CD4-positive, alpha-beta T cell treated with Interleukin-17A for 4 hours (primary cell): Measurements from ENCODE around the gene TMEM82.

Experiments
- DNase-seq: peaks from one replicate; pipeline ENCODE4 v3.0.0-alpha.2; 2020; ENCODE audit warnings: mixed read lengths

Gene TMEM82

DNA sequence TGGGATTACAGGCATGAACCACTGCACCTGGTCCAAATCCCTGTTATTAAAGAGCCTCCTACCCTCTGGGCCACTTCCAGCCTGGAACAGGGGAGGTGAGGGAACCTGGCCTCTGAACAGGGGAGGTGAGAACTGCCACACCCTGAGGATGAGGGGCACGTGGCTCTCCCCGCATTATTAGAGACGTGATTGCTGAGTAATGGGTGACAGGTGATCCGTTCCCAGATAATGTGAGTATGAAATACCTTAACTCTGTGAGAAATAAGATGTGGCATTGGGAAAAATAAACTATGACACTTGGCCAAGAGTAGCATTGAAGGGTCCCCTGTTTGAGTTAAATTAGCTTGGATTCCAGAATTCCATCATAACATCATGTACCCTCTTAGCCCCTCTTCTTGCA lies 19.9 kb upstream of the TMEM82 start:
- DNase-seq = no peak

DNA sequence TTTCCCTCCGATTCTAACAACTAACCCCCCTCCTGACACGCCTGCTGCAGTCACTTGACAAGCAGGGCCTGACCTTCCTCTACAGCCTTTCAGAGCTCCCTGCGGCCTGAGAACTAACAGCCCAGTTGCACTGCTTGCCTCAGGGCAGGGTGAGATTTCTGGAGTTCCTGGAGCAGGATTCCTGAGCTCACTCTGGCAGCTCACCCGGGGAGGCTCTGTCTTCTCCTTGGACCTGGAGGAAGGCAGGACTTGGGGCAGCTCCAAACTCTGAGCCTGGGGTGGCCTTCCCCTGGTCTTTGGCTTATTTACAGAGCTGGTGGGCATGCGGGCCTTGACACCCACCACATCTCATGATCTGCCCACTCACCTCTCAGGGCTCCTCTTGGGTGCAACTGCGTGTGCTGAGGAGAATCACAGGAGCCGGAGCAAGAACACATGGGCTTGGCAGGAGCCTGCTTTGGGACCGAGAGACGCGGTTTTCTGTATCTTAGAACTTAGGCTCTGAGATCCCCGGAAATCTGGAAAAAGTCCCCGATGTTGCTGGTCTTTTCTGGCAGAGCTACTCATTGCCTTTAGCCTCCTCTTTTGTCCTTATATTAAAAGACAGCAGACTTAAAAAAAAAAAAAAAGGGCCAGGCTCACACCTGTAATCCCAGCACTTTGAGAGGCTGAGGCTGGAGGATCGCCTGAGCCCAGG lies 19.3 kb upstream of the TMEM82 start:
- DNase-seq = no peak

DNA sequence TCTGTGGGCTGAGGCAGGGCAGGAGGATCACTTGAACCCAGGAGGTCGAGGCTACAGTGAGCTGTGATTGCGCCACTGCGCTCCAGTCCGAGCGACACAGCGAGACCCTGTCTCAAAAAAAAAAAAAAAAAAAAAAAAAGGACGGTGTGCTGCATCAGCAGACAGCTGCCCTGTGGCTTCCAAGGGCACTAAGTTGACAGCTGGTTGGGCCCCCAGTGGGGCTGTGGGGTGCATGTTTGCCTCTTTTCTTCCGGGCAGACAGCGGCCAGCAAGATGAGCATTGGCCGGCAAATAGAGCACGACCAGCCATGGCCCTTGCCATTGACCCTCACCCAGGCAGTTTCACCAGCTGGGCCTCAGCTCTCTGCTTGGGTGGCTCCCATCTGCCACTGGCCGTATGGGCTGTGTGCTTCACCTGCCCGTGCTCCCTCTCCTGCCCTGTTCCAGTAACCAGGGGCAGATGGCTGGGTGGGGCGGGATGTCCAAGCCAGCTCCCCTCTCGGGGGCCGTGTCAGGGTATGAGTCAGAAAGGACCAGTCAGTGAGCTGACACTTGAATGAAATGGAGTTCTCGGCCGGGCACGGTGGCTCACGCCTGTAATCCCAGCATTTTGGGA lies 18.6 kb upstream of the TMEM82 start:
- DNase-seq = no peak

DNA sequence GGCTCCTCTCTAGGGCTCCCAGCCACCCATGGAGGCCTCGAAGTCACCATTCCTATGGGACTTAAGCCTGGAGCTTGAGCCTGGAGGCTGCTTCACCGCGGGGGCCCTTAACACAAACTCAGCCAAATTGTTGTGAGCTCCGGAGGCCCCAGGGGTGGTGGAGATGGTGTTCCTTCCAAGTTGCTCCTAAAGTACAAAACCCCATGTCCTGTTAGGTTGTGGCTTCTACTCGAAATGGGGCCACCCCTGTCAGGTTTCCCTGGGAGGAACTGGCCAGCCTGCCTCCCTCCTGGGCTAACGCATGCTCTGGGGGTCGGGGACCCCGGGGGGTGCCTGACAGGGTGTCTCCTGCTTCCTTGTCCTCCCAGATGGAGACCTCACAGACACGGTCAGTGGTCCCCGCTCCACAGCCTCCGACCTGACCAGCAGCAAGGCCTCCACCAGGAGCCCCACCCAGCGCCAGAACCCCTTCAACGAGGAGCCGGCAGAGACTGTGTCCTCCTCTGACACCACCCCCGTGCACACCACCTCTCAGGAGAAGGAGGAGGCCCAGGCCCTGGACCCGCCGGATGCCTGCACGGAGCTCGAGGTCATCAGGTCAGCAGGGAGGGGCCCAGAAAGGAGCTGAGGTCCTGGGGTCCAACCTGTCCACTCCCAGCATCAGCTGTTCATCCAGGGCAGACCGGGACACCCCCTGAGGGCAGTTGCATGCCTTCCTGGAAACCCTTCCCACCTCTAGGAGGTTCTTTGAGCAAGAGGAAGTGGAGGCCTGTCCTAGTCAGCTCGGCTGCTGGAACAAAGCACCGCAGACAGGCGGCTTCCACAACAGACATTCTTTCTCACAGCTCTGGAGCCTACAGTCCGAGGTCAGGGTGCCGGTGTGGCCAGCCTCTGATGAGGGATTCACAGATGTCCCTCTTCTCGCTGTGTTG lies 17.1 kb upstream of the TMEM82 start:
- DNase-seq = no peak

DNA sequence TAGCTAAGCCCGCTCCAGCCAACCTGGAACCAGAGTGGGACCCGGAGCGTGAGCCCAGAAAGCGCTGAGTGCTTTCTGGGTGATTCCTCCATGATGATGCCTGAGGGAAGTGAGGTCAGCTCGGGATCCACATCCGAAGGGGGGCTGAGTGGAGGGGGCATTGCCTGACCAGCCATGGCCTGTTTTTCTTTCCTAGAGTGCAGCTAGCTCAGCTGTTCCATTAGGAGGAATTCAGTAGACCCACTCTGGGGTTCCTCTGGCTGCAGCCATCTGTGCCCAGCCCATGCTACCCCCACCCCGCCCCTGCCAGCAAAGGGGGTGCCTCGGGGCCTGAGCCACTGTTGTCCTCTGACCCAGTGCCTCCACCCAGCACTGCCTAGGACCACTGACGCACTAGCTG lies 15.8 kb upstream of the TMEM82 start:
- no peak for DNase-seq

DNA sequence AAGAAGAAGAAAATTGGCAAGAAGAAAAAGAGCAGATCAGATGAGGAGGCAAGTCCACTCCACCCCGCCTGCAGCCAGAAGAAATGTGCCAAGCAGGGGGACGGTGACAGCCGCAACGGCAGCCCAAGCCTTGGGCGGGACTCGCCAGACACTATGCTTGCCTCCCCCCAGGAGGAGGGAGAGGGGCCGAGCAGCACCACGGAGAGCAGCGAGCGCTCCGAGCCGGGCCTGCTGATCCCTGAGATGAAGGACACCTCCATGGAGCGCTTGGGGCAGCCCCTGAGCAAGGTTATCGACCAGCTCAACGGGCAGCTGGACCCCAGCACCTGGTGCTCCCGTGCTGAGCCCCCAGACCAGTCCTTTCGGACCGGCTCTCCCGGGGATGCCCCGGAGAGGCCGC lies 15.3 kb upstream of the TMEM82 start:
- DNase-seq = no peak

DNA sequence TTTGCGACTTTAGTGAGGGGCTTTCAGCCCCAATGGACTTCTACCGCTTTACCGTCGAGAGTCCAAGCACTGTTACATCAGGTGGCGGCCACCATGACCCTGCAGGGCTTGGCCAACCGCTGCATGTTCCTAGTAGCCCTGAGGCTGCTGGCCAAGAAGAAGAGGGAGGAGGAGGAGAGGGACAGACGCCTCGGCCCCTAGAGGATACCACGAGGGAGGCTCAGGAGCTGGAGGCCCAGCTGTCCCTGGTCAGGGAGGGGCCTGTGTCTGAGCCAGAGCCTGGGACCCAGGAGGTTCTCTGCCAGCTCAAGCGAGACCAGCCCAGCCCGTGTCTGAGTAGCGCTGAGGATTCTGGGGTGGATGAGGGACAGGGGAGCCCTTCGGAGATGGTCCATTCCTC lies 14.9 kb upstream of the TMEM82 start:
- no peak for DNase-seq

DNA sequence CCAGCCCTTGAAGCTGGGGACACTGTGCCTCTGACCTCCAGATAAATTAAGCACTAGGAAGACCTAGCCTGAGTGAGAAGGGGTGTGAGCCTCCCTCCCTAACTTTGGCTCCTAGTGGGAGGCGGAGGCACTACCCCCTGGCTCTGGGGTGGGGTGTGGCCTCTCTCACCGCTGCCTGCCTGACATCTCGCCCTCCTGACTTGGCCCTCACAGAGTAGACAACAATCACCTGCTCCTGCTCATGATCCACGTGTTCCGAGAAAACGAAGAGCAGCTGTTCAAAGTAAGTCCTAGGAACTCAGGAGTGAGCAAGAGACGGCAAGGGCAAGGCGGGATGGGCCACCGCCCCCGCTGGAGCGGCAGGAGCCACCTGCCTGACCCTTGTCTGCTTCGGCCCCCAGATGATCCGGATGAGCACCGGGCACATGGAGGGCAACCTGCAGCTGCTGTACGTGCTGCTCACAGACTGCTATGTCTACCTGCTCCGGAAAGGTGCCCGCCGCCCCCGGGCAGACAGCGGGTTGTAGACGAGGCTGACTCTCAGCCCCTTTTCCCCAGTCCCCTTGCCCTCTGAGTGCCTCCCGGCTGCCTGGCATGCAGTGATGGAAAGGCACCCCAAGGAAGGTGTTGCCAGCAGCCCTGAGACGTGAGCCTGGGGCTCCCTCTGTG lies 14.3 kb upstream of the TMEM82 start:
- no peak for DNase-seq

DNA sequence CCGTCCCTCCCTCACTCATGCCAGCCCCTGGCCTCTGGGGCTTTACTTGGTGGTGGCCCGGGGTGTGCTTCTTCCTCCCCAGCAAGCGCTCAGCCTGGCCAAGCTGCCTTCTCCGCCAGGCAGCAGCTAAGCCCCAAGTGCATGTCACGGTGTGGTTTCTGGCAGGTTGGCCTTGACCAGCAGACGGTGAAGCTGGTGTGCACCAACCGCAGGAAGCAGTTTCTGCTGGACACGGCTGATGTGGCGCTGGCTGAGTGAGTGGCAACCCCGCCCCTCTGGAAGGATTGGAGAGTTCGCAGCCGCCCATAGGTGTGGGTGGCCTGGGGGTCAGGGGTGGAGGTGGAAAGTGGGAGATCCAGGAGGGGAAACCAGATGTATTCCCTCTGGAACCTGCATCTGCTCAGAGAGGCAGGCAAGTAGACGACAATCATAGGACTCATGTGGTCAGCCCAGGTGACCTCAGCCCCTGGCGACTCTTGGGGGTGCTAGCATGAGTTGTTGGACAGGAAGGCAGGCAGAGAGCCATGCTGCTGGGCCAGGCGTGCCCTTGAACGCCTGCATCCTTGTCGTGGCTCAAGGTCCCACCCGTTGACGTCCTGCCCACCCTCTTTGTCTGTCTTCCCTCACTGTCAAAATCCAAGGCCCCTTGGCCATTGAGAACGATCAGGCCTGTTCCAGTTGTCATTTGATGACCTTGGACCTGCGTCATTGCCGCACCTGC lies 13.2 kb upstream of the TMEM82 start:
- DNase-seq = no peak

DNA sequence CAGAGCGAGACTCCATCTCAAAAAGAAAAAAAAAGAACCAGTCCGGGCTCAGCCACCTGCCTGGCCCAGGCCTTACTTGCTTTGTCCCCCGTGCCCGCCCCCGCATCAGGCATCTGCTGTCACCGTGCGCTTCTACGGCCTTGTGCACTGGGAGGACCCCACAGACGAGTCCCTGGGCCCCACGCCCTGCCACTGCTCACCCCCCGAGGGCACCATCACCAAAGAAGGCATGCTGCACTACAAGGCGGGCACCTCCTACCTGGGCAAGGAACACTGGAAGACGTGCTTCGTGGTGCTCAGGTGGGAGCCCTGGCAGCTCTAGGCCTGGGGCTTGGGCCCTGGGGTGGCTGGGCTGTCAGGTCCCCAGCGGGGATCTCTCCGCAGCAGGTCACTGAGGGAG lies 11.9 kb upstream of the TMEM82 start:
- DNase-seq = no peak

DNA sequence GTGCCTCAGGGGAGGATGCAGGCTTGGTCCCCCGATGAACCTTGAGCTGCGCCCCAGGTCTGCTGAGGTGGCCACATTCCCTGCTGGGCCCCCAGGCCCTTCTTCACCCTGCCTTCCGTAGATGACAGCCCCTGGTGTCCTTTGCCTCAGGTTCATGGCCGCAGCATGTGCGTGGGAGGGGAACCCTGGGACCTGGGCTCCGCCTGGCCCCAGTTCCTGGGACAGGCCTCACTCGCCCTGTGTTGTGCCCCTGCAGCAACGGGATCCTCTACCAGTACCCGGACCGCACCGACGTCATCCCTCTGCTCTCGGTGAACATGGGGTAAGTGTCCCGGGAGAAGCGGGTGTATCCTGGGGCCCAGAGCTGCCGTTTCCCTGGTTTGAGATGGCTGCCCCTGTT lies 11.4 kb upstream of the TMEM82 start:
- DNase-seq = no peak

DNA sequence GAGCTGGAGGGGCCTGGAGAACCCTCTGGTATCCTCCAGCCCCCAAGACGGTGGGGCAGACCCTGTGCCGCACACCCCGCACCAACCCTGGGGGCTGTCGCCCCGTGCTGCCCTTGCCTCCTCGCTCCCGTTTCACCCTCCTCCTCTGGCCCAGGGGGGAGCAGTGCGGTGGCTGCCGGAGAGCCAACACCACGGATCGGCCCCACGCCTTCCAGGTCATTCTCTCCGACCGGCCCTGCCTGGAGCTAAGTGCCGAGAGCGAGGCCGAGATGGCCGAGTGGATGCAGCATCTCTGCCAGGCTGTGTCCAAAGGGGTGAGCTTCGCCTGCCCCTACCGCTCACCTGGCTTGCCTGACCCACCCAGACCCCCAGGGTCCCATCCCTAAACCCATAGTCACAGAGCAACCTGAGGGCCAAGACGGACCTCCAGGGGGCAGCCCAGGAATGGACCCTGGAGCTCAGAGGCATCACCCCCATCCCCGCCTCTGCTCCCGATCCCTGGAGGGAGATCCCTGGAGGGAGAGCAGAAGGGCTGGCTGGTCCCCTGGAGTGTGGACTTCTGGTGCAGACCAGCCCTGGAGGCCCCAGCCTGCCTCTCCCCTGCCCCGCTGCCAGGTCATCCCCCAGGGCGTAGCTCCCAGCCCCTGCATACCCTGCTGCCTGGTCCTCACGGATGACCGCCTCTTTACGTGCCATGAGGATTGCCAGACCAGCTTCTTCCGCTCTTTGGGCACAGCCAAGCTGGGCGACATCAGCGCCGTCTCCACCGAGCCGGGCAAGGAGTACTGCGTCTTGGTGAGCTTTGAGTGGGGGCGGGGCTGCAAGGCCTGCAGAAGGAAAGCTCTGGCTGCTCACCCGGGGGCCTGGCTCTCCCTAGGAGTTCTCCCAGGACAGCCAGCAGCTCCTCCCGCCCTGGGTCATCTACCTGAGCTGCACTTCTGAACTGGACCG lies 10.3 kb upstream of the TMEM82 start:
- DNase-seq = no peak

DNA sequence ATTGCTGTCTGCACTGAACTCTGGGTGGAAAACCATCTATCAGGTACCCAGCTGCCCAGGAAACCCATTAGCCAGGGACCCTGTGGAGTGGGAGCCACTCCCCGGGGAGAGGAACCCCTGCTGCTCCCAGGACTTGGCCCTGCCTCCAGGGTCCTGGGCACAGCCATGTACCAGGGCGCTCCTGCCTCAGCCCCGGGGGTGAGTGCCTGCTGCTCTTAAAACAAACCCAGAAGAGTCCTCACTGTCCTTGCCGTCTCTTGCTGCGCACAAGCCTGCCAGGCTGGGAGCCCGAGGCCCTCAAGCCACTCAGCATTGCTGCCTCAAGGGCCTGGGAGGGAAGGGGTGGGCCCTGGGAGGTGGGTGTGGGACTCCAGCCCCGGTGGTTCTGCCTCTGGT lies 9.6 kb upstream of the TMEM82 start:
- no peak for DNase-seq

DNA sequence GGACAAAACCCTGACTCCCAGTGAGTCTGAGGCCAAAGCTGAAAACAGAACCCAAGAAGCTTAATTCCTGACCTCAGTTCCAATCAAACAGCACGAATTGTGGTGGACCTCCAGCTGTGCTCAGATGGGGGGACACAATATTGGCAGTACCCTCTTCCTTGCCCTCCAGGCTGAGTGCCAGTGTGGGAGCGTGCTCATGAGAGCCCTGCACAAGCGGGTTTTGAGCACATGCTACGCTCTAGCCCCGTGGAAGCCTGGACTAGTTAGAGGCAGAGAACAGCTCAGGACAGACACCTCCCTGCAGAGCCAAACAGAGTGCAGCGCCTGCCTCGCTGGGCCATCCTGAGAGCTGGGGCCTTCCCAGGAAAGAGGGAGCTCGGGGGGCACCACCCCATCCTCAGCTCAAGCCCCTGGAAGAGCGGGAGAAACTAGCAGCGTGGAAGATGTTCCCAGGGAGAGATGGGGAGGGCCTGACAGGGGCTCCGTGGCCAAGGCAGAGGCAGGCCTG lies 9.0 kb upstream of the TMEM82 start:
- no peak for DNase-seq

DNA sequence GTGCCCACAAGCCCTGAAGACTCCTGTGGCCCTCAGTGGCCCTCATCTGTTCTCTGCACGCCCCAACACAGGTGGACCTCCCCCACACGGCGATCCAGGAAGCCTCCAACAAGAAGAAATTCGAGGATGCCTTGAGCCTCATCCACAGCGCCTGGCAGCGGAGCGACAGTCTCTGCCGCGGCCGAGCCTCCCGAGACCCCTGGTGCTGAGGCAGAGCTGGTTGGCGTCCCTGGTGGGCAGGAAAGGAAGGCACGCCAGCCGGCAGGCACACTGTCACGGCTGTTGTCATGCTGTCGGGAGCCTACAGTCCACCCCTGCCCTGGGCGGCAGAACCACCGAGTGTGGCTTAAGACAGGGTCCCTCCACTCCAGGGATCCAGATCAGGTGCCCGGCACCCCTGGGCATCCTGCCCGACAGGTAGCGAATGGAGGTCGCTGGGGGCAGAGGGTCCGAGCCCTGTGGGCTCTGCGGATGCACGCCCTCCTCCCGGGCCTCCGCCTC lies 8.5 kb upstream of the TMEM82 start:
- no peak for DNase-seq

DNA sequence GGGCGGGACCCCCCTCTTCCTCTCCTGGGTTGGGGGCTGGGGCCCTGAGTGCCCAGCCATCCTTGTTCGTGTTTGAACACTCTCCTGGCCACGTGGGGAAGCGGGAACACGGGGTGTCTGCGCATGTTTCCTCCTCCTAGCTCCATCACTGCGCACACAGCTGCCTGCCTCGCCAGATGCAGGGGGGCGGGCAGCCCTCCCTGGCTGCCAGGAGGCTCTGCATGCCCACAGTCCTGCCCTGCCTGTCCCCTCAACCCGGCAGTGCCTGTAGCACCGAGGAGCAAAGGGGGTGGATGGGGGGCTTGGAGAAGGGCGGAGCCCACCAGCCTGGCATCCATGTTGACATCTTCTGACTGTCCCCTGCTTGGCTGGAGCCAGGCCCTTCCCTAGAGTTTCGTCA lies 8.0 kb upstream of the TMEM82 start:
- DNase-seq = no peak

DNA sequence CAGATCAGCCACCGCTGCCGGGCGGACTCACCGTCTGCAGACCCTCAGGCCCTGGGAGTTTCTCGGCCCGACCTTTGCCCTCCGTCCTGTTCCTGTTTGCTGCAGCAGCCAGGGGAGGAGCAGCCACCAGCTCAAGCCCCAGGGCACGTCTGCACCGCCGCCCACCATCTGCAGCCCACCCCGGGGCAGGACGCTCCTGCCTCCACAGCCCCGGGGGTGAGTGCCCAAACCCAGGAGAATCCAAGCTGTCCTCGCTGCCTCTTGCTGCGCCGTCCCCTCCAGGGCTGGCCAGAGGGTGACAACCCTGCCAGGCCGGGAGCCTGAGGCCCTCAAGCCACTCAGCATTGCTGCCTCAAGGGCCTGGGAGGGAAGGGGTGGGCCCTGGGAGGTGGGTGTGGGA lies 7.4 kb upstream of the TMEM82 start:
- no peak for DNase-seq

DNA sequence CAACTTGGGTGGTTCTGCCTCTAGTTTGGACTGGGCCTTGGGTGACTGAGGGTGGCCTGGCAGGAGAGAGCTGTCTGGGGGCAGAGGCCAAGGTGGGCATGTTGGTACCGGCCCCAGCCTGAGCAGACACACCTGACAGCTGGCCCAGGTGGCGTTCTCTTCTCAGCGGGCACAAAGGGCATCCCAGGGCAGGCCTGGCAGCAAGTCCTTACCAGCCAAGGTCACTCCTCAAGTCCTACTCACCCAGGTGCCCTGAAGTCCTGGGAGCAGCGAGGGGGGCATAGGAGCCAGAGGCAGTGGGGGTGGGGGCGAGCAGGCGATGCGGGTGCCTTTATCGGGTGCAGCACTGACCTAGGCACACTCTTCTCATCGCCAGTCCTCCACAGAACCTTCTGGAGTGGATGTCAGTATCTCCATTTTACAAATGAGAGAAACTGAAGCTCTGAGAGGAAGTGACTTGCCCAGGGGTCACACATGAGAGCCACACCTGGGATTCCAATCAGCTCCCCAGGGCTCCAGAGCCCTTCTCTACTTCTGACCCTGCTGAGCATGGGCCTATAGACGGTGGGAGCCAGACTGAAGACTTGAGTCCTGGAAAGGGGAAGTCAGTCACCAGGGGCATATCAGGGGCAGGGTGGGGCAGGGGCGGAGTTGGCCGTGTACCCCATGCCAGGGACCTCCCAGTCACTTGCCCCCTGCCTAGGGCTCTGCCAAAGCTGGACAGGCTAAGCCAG lies 6.8 kb upstream of the TMEM82 start:
- DNase-seq = no peak

DNA sequence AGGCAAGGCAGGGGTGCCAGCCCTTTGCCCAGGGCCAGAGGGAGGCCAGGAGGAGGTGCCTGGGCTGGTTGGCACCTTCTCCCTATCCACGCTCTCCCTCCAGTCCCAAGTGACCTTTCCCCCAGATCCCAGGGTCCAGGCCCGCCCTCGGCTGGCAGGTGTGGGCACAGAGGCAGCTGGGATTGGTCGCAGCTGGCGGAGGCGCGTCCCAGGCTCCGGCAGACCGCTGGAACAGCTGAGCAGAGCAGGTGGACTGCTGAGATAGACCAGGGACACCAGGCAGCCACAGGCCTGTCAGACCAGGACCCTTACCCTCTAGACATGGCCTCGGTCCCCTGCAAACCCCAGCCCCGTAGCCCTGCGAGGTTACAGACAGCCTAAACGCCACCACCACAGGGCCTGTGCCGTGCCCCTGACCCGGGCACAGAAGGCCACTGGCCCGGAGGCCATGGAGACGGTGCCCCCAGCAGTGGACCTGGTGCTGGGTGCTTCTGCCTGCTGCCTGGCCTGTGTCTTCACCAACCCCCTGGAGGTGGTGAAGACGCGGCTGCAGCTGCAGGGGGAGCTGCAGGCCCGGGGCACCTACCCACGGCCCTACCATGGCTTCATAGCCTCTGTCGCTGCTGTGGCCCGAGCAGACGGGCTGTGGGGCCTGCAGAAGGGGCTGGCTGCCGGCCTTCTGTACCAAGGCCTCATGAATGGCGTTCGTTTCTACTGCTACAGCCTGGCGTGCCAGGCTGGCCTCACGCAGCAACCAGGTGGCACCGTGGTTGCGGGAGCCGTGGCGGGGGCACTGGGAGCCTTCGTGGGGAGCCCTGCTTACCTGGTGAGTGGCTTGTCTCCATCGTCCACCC lies 6.0 kb upstream of the TMEM82 start, which contains the start of gene SLC25A34:
TSS of gene SLC25A34 (plus strand) at position 221 of the 854 bp plus-strand sequence. CDS start at position 449, 228 bp downstream.
- no peak for DNase-seq
